C4-2B (cell line): ENCODE measurements around the gene YIPF2.

Experiments used
- ZFX ChIP-seq: fragments of 450-650 bp; IDR thresholded peaks from 2 replicates; pipeline ENCODE4 v1.6.1; 2017
- TF ChIP-seq, protein P1 (sequence below): fragments of 450-650 bp; conservative IDR thresholded peaks from 2 replicates; pipeline ENCODE4 v1.5.1; 2017; ENCODE audit warnings: mild to moderate bottlenecking

- TF ChIP-seq, protein P1, sequence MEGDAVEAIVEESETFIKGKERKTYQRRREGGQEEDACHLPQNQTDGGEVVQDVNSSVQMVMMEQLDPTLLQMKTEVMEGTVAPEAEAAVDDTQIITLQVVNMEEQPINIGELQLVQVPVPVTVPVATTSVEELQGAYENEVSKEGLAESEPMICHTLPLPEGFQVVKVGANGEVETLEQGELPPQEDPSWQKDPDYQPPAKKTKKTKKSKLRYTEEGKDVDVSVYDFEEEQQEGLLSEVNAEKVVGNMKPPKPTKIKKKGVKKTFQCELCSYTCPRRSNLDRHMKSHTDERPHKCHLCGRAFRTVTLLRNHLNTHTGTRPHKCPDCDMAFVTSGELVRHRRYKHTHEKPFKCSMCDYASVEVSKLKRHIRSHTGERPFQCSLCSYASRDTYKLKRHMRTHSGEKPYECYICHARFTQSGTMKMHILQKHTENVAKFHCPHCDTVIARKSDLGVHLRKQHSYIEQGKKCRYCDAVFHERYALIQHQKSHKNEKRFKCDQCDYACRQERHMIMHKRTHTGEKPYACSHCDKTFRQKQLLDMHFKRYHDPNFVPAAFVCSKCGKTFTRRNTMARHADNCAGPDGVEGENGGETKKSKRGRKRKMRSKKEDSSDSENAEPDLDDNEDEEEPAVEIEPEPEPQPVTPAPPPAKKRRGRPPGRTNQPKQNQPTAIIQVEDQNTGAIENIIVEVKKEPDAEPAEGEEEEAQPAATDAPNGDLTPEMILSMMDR = no peak
- TF ChIP-seq ZFX = no peak
Observed at GRCh38 chr19:10962863-10963262, 34.4 kb upstream of the YIPF2 start.
